Testis (tissue), 3 donors: ENCODE data around the gene MRPL38. TPM values are rescaled to one million over a fixed set of nuclear protein-coding genes. Genes with fewer than 3 reads are reported as not detected.

Experiments
- DNase-seq: peaks from one replicate; pipeline ENCODE4 v3.0.0-alpha.2; 2019
- H3K27ac ChIP-seq, 2 donors: fragments of 200-600 bp; sonication (generic); one replicate each; pipeline ENCODE4 v1.5.1; 2019
- H3K27me3 ChIP-seq: fragments of 200-600 bp; sonication (generic); one replicate; pipeline ENCODE4 v1.5.1; 2019
- H3K36me3 ChIP-seq: fragments of 200-600 bp; sonication (generic); one replicate; pipeline ENCODE4 v1.5.1; 2017; ENCODE audit warnings: low read depth; ENCODE audit errors: missing control alignments
- H3K4me1 ChIP-seq: fragments of 200-600 bp; sonication (generic); one replicate; pipeline ENCODE4 v1.5.1; 2019
- H3K4me3 ChIP-seq, 2 donors: fragments of 200-600 bp; sonication (generic); one replicate each; pipeline ENCODE4 v1.5.1; 2017 to 2019
- H3K9me3 ChIP-seq: fragments of 200-600 bp; sonication (generic); one replicate; pipeline ENCODE4 v1.5.1; 2017
- CTCF ChIP-seq, 3 experiments: fragments of 450-650 bp in 2 of 3; fragments of 200-600 bp in 1 of 3; sonication (generic) in 1 of 3; IDR thresholded peaks; one replicate each; pipeline ENCODE4 v1.5.1; 2016 to 2019; ENCODE audit warnings: antibody characterized with exemption in 3 of 3, mild to moderate bottlenecking in 2 of 3, moderate library complexity in 1 of 3
- POLR2A ChIP-seq: fragments of 450-650 bp; IDR thresholded peaks from one replicate; pipeline ENCODE4 v1.6.1; 2017; ENCODE audit warnings: antibody characterized with exemption, mild to moderate bottlenecking, moderate library complexity
- WGBS, 2 donors: methylation state at CpG; one replicate each; pipeline ENCODE4 v1.1.5; 2018; 5-methylcytosine and 5-hydroxymethylcytosine counted together
- intact Hi-C: fragments of 100-400 bp; cut with DNase I; formaldehyde crosslinking; loops from one replicate; pipeline ENCODE4 v1.15.1; 2023; ENCODE audit warnings: low total_unique reads
- polyA plus RNA-seq: library from polyadenylated mRNA; stranded (reverse); fragments of 350-450 nt; fragmentation: Illumina TruSeq; extraction: RNeasy Lipid Tissue Mini Kit (QIAGEN cat#74804); gene quantifications from one replicate; pipeline ENCODE4 v1.2.3, GENCODE V29; 2014; ENCODE audit warnings: low read depth, low replicate concordance; ENCODE audit not compliant: insufficient read depth
- total RNA-seq, 2 donors: library from RNA; depleted of rRNA; stranded (reverse); fragments of >200 nt; gene quantifications; one replicate each; pipeline ENCODE4 v1.2.3, GENCODE V29; 2016

Gene MRPL38
- total and polyA plus RNA-seq, 3 donors from 2014 or later = 88.2 to 101 (median 88.7) TPM

GRCh38 chr17:75921596-75921995 lies 16.9 kb upstream of the MRPL38 start:
- TF ChIP-seq CTCF (IDR thresholded peaks at IDR 0.05) (no peak), POLR2A (no peak)
- 91 to 92% methylated on average over 2 to 13 of the region's 15 CpGs for WGBS, 2 donors
- no peak for DNase-seq
- Histone ChIP-seq H3K27me3 (no peaks in the 10 kb centered on the region), H3K4me3 (no peak overlapping the region), H3K27ac (no peak overlapping the region), H3K36me3 (no peaks in the 10 kb centered on the region), H3K4me1 (peaks cover 23% of the 10 kb centered on the region), H3K9me3 (no peaks in the 10 kb centered on the region)
- intact Hi-C loops = no loop called here

GRCh38 chr17:75920045-75920560 lies 15.4 kb upstream of the MRPL38 start:
- Histone ChIP-seq H3K27me3 (no peaks in the 10 kb centered on the region), H3K4me1 (peaks cover 23% of the 10 kb centered on the region), H3K27ac (no peak overlapping the region), H3K4me3 (no peak overlapping the region), H3K9me3 (no peaks in the 10 kb centered on the region), H3K36me3 (no peaks in the 10 kb centered on the region)
- intact Hi-C loops = no loop called here
- DNase-seq = no peak
- TF ChIP-seq POLR2A = no peak
- TF ChIP-seq CTCF (IDR thresholded peaks at IDR 0.05) = no peak
- 69% methylated on average over 11 of the region's 11 CpGs; no CpG with 5 or more reads in 1 of the 2 donors for WGBS, 2 donors

GRCh38 chr17:75919611-75920010 lies 14.9 kb upstream of the MRPL38 start:
- H3K4me3 ChIP-seq = no peak overlapping the region
- 97 to 100% methylated on average over 11 to 22 of the region's 22 CpGs for WGBS, 2 donors
- no peaks in the 10 kb centered on the region for H3K27me3 ChIP-seq
- intact Hi-C loops = no loop called here
- no peak for TF ChIP-seq POLR2A
- no peak for TF ChIP-seq CTCF (IDR thresholded peaks at IDR 0.05)
- no peak overlapping the region for H3K27ac ChIP-seq
- peaks cover 23% of the 10 kb centered on the region for H3K4me1 ChIP-seq
- no peaks in the 10 kb centered on the region for H3K36me3 ChIP-seq
- no peaks in the 10 kb centered on the region for H3K9me3 ChIP-seq
- no peak for DNase-seq

GRCh38 chr17:75917917-75918445 lies 13.3 kb upstream of the MRPL38 start:
- Histone ChIP-seq H3K9me3 (no peaks in the 10 kb centered on the region), H3K4me3 (no peak overlapping the region), H3K27ac (no peak overlapping the region), H3K4me1 (peaks cover 15% of the 10 kb centered on the region), H3K36me3 (no peaks in the 10 kb centered on the region), H3K27me3 (no peaks in the 10 kb centered on the region)
- intact Hi-C loops = no loop called here
- DNase-seq = no peak
- 89 to 95% methylated on average over 17 to 31 of the region's 31 CpGs for WGBS, 2 donors
- TF ChIP-seq POLR2A (no peak), CTCF (IDR thresholded peaks at IDR 0.05) (no peak)
